GM19455 (cell line): Measurements from ENCODE around the gene BBS9.
A peak's percentile ranks its signal among the peaks of the same experiment; 100 is the strongest.

Experiments
- ATAC-seq: cut with Tn5 transposase; IDR thresholded peaks from one replicate; pipeline ENCODE4 v1.9.1; 2021; ENCODE audit not compliant: unreplicated experiment

The BBS9 gene

GRCh38 chr7:33422825-33423645 lies 293.7 kb downstream of the BBS9 start:
- peak; percentile 56 for ATAC-seq

GRCh38 chr7:33423646-33424020 lies 294.3 kb downstream of the BBS9 start:
- peak; percentile 88 for ATAC-seq

GRCh38 chr7:33425395-33425794 lies 296.0 kb downstream of the BBS9 start:
- no peak for ATAC-seq

GRCh38 chr7:33425929-33426678 lies 296.7 kb downstream of the BBS9 start:
- no peak for ATAC-seq

- ATAC-seq: no peak
Measured at GRCh38 chr7:33428415-33428814, 299.1 kb downstream of the BBS9 start.

- ATAC-seq: no peak
Measured at GRCh38 chr7:33431543-33431942, 302.2 kb downstream of the BBS9 start.

GRCh38 chr7:33432821-33433220 lies 303.5 kb downstream of the BBS9 start:
- no peak for ATAC-seq

- no peak for ATAC-seq
Measured at GRCh38 chr7:33433357-33433756, 304.0 kb downstream of the BBS9 start.

GRCh38 chr7:33444511-33444910 lies 315.1 kb downstream of the BBS9 start:
- ATAC-seq: no peak

- ATAC-seq: no peak
Measured at GRCh38 chr7:33446551-33446950, 317.2 kb downstream of the BBS9 start.

GRCh38 chr7:33448035-33448434 lies 318.7 kb downstream of the BBS9 start:
- ATAC-seq: no peak

- ATAC-seq: no peak
Measured at GRCh38 chr7:33449847-33450246, 320.5 kb downstream of the BBS9 start.

GRCh38 chr7:33452805-33453502 lies 323.6 kb downstream of the BBS9 start:
- ATAC-seq: no peak

- no peak for ATAC-seq
Measured at GRCh38 chr7:33457039-33457438, 327.7 kb downstream of the BBS9 start.

GRCh38 chr7:33458581-33458980 lies 329.2 kb downstream of the BBS9 start:
- ATAC-seq: no peak

- no peak for ATAC-seq
Measured at GRCh38 chr7:33459340-33459751, 330.0 kb downstream of the BBS9 start.

GRCh38 chr7:33463131-33463530 lies 333.8 kb downstream of the BBS9 start:
- no peak for ATAC-seq

- no peak for ATAC-seq
Measured at GRCh38 chr7:33466203-33466602, 336.8 kb downstream of the BBS9 start.

- no peak for ATAC-seq
Measured at GRCh38 chr7:33471636-33472242, 342.4 kb downstream of the BBS9 start.

- no peak for ATAC-seq
Measured at GRCh38 chr7:33472348-33473025, 343.1 kb downstream of the BBS9 start.
